ENCODE measurements around the gene RBM27. TPM values are rescaled to one million over a fixed set of nuclear protein-coding genes. Genes with fewer than 3 reads are reported as not detected.

RBM27 gene
- total RNA-seq, 1 experiment from 2014 or later, result 22.5 TPM

DNA sequence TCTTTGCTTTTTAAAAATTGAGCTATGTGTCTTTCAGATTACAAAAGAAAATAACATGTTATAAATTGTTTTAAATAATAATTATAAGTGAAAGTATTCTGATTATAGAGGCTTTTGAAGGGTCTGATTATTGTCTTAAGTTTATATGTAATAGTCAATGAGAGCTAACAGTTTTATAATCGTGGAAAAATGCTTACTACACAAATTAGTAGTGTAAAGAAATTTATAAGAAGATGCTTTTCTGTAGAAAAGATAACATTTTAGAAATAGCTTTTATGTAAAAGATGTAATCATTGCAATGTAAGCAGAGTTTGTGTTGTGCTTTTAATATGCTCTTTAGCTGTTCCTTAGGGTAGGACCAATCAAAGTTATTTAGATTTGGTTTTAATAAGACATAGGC lies 18.6 kb downstream of the RBM27 start:
- TF ChIP-seq, protein P1, sequence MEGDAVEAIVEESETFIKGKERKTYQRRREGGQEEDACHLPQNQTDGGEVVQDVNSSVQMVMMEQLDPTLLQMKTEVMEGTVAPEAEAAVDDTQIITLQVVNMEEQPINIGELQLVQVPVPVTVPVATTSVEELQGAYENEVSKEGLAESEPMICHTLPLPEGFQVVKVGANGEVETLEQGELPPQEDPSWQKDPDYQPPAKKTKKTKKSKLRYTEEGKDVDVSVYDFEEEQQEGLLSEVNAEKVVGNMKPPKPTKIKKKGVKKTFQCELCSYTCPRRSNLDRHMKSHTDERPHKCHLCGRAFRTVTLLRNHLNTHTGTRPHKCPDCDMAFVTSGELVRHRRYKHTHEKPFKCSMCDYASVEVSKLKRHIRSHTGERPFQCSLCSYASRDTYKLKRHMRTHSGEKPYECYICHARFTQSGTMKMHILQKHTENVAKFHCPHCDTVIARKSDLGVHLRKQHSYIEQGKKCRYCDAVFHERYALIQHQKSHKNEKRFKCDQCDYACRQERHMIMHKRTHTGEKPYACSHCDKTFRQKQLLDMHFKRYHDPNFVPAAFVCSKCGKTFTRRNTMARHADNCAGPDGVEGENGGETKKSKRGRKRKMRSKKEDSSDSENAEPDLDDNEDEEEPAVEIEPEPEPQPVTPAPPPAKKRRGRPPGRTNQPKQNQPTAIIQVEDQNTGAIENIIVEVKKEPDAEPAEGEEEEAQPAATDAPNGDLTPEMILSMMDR (IDR thresholded peaks at IDR 0.05), result no peak
- TF ChIP-seq POLR2AphosphoS5 (IDR thresholded peaks at IDR 0.05; ENCODE audit: low read depth, low read length) (no peak), SIN3A (IDR thresholded peaks at IDR 0.05; ENCODE audit: borderline replicate concordance, insufficient read depth, low read depth, low read length) (no peak), TCF7L2 (IDR thresholded peaks at IDR 0.05; ENCODE audit: low read depth, low read length) (no peak)
- TF ChIP-seq, protein P2, sequence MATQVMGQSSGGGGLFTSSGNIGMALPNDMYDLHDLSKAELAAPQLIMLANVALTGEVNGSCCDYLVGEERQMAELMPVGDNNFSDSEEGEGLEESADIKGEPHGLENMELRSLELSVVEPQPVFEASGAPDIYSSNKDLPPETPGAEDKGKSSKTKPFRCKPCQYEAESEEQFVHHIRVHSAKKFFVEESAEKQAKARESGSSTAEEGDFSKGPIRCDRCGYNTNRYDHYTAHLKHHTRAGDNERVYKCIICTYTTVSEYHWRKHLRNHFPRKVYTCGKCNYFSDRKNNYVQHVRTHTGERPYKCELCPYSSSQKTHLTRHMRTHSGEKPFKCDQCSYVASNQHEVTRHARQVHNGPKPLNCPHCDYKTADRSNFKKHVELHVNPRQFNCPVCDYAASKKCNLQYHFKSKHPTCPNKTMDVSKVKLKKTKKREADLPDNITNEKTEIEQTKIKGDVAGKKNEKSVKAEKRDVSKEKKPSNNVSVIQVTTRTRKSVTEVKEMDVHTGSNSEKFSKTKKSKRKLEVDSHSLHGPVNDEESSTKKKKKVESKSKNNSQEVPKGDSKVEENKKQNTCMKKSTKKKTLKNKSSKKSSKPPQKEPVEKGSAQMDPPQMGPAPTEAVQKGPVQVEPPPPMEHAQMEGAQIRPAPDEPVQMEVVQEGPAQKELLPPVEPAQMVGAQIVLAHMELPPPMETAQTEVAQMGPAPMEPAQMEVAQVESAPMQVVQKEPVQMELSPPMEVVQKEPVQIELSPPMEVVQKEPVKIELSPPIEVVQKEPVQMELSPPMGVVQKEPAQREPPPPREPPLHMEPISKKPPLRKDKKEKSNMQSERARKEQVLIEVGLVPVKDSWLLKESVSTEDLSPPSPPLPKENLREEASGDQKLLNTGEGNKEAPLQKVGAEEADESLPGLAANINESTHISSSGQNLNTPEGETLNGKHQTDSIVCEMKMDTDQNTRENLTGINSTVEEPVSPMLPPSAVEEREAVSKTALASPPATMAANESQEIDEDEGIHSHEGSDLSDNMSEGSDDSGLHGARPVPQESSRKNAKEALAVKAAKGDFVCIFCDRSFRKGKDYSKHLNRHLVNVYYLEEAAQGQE (IDR thresholded peaks at IDR 0.05; ENCODE audit: insufficient read depth in 1 of 2, low read depth in 2 of 2, low read length in 1 of 2), result no peak
- Histone ChIP-seq H3K27ac (ENCODE audit: low read length) (no peak overlapping the region), H3K27me3 (ENCODE audit: control insufficient read depth, insufficient read depth, low read length) (no peaks in the 10 kb centered on the region), H3K4me3 (ENCODE audit: low read depth in 2 of 2, low read length in 2 of 2) (no peak overlapping the region), H3K4me1 (ENCODE audit: control insufficient read depth, insufficient read depth, low read length) (no peaks in the 10 kb centered on the region), H3K9me3 (ENCODE audit: control insufficient read depth, insufficient read depth, low read depth, low read length) (no peaks in the 10 kb centered on the region), H3K36me3 (ENCODE audit: control insufficient read depth, insufficient read depth, low read length) (peaks cover 6% of the 10 kb centered on the region; the same call in 1 of the 2 replicates)
- CTCF ChIA-PET, result no interaction called here
- in situ Hi-C loops (cut with HindIII; ENCODE audit: low pct_unique_long_range_greater_than_20kb, low sequenced_read_pairs) (no loop called here), intact Hi-C loops (cut with micrococcal nuclease; ENCODE audit: unreplicated experiment) (no loop called here)
- ATAC-seq (no peak), DNase-seq (ENCODE audit: low read depth, low spot score) (no peak)
- POLR2A ChIA-PET, result no interaction called here
- no TSS peak for BruUV-seq (replicated peaks)

DNA sequence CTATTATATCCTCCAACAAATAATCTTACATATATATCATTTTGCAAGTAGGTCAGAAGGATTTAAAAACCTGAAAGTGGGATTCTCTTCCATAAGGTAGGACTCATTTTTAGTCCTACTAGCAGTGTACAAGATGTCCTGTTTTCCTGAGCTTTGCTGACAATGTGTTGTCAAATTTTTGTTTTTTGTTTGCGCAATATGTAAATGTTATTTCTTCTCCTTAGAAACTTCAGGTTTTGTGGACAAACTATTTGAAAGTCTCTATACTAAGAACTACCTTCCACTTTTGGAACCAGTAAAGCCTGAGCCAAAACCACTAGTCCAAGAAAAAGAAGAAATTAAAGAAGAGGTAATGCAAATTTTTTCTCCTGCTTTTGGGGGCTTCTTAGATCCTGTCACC lies 19.8 kb downstream of the RBM27 start:
- intact Hi-C loops (cut with micrococcal nuclease; ENCODE audit: unreplicated experiment) (no loop called here), in situ Hi-C loops (cut with HindIII; ENCODE audit: low pct_unique_long_range_greater_than_20kb, low sequenced_read_pairs) (no loop called here)
- ChIA-PET POLR2A (no interaction called here), CTCF (no interaction called here)
- no peak overlapping the region for H3K27ac ChIP-seq (ENCODE audit: low read length)
- no peak for DNase-seq (ENCODE audit: low read depth, low spot score)
- peaks cover 10% of the 10 kb centered on the region; the same call in 1 of the 2 replicates for H3K36me3 ChIP-seq (ENCODE audit: control insufficient read depth, insufficient read depth, low read length)
- TF ChIP-seq POLR2AphosphoS5 (IDR thresholded peaks at IDR 0.05; ENCODE audit: low read depth, low read length), result no peak
- TF ChIP-seq, protein P2 (IDR thresholded peaks at IDR 0.05; ENCODE audit: insufficient read depth in 1 of 2, low read depth in 2 of 2, low read length in 1 of 2), result no peak
- TF ChIP-seq, protein P1 (IDR thresholded peaks at IDR 0.05), result no peak
- no peak for TF ChIP-seq SIN3A (IDR thresholded peaks at IDR 0.05; ENCODE audit: borderline replicate concordance, insufficient read depth, low read depth, low read length)
- TF ChIP-seq TCF7L2 (IDR thresholded peaks at IDR 0.05; ENCODE audit: low read depth, low read length), result no peak
- no peaks in the 10 kb centered on the region for H3K27me3 ChIP-seq (ENCODE audit: control insufficient read depth, insufficient read depth, low read length)
- BruUV-seq (replicated peaks), result no TSS peak
- H3K4me3 ChIP-seq (ENCODE audit: low read depth in 2 of 2, low read length in 2 of 2), result no peak overlapping the region
- H3K9me3 ChIP-seq (ENCODE audit: control insufficient read depth, insufficient read depth, low read depth, low read length), result no peaks in the 10 kb centered on the region
- no peak for ATAC-seq
- H3K4me1 ChIP-seq (ENCODE audit: control insufficient read depth, insufficient read depth, low read length), result no peaks in the 10 kb centered on the region

Data from Panc1 (cell line).